Activated CD4-positive, alpha-beta T cell treated with anti-CD3 and anti-CD28 coated beads for 4 hours (primary cell): Measurements from ENCODE around the gene ZNF683.

Experiments used
- DNase-seq, 2 donors: peaks; one replicate each; pipeline ENCODE4 v3.0.0-alpha.2; 2020

Gene ZNF683

DNA sequence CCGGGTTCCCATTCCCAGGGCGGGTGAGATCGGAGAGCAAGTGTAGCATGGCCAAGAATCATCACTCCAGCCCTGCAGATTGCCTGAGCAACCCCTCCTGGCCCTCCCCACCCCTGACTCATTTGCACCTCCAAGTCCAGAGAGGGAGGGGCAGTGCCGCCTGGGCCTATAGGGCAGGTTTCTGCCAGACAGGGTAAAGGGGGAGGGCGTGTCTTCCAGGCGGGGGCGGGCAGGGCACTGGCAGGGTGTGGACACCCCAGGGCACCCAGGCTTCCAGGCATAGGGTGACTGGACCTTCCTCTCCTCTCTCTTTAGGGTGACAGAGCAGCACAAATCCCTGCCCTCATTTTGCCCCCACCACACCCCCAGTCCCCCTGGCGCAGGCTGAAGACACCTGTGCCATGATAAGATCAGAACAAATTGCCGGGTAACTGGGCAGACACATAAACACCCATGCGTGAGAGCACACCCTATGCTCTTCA lies 15.4 kb downstream of the ZNF683 start:
- no peak for DNase-seq

DNA sequence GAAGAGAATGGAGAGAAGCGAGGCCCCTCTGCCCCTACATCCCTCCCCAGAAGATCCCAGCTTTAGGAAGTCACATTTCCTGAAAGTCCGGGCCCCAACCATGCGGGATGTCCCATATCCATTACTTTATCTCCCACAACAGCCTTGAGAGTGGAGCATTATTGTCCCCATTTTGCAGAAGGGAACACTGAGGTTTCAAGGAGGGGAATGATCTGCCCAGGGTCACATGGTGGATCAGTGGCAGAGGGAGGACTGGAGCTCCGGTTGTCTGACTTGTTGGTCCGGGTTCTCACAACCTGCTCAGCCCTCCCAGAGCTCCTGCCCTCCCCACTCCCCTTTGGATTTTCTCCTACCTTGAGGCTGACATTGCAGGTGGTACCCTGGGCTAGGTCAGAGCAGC lies 16.4 kb downstream of the ZNF683 start:
- no peak for DNase-seq

GRCh38 chr1:26354972-26355371 lies 17.6 kb downstream of the ZNF683 start:
- no peak for DNase-seq

DNA sequence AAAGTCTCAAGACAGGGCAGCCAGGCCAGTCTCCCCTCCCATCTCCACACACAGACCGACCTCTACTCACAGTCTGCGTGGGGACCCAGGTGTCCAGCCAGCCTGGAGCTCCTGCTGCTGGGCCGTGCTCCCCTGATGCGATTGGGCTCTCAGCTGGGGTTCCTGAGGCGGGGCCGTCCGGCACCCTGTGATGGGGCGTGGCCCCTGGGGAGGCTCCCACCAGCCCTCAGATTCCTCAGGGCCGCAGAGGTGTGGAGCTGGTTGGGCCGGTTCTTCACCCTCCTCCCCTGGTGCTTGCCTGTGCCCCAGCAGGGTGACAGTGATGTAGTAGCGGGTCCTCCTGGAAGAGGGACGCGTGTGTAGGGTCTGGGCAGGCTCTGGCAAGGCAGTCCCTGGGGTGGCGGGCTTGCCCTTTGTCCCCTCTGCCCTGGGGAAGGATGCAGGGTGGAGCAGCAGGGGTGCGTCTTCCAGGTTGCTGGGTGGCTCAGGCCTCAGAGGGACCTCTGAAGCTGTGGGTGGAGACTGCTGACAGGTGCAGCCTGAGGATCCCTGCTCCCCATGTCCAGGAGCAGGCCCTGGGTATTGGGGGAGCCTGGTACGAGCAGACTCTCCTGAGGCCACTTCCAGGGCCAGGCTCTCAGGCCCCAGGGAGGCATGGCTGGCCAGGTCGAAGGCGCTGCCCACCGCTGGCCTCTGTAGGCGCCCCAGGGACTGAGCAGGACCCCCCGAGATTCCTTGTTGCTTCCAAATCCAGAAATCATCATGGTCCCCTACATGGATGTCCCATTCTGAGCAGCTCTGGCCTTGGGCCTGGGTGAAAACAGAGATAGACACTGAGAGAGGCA lies 18.4 kb downstream of the ZNF683 start, which contains the start of gene CRYBG2:
Gene CRYBG2, minus strand, starts transcription at position 155 of the 845 bp plus-strand sequence. CDS start 7,473 bp downstream, outside the sequence.
- no peak for DNase-seq

- no peak for DNase-seq
Observed at GRCh38 chr1:26353210-26353859, 19.2 kb downstream of the ZNF683 start.

DNA sequence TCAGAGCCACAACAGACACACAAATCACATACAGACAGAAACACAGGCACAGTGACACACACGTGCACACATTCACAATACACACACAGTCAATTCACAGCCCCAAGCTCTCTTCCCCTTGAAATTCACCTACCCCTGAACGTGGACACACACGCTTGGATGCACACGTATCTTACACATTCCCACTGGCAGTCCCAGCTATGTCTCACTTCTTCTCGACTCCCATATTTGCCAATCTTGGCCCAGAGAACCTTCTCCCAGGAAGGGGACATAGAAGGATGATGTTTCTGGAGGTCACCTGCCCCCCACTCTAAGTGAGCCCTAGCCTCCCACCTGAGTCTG lies 20.2 kb downstream of the ZNF683 start:
- no peak for DNase-seq

- DNase-seq, result no peak
Observed at GRCh38 chr1:26351590-26352337, 20.8 kb downstream of the ZNF683 start.

DNA sequence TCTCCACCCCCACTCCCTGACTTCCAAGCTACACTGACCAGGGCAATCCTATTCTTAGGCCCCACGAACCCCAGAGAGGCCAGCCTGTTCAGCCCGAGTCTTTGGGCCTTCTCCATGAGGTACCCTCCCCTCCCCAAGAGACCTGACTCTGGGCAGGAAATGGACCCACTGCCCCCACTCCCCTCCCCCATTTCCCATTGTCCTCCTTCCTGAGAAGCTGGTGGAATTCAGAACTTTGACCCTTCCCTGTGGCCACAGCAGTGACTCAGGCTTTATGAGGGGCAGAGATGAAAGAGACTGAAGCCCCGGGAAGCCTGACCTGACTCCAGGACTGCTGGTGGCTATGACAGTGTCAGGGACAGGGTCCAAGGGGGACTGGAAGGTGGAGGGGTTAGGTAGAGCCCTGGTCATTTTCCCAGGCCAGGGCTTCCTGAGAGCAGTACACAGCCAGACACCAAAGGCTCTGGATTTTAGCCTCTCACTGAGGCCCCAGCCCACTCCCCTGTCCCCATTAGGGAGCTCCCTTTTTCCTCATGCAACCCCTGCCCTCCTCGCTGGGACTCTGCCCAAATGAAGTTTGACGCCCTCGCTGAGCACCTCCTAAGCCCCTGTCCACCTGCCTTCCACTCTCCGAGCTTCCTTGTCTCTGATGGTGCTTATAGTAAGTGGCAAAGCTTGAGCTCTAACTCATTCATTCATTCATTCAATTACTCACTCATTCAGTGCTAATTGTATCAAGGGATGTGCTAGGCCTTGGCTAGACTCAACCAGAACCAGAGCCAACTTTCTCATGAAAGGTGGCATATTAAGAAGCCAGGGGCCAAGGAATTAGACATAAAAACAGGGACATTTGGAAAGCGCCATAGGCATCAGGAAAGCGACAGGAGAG lies 21.6 kb downstream of the ZNF683 start:
- DNase-seq, result no peak

DNA sequence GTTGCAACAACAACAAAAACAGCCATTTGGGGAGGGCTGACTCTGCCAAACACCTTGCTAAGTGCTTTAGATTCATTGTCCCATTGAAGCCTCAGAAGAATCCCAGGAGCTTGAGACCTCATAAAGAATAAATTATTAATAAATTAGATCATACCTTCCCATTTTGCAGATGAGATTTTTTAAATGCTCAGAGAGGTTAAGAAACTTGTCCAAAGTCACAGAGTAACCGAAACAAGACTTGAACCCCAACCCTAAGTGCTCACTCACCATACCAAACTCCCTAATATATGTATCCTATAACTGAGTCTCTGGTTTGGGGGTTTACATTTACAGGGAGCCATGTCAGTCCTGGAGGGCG lies 22.2 kb downstream of the ZNF683 start:
- no peak for DNase-seq

DNA sequence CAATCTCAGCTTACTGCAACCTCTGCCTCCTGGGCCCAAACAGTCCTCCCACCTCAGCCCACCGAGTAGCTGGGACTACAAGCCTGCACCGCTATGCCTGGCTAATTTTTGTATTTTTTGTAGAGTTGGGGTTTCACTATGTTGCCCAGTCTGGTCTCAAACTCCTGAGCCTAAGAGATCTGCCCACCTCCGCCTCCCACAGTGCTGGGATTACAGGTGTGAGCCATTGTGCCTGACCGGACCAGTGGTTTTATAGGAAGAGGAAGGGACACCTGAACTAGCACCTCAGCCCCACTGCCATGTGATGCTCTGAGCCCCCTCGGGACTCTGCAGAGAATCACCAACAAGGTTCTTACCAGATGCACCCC lies 22.7 kb downstream of the ZNF683 start:
- no peak for DNase-seq

GRCh38 chr1:26349188-26349876 lies 23.2 kb downstream of the ZNF683 start:
- no peak for DNase-seq

GRCh38 chr1:26346274-26347033 lies 26.1 kb downstream of the ZNF683 start:
- DNase-seq, result no peak

- no peak for DNase-seq
Observed at GRCh38 chr1:26345718-26346117, 26.8 kb downstream of the ZNF683 start.

DNA sequence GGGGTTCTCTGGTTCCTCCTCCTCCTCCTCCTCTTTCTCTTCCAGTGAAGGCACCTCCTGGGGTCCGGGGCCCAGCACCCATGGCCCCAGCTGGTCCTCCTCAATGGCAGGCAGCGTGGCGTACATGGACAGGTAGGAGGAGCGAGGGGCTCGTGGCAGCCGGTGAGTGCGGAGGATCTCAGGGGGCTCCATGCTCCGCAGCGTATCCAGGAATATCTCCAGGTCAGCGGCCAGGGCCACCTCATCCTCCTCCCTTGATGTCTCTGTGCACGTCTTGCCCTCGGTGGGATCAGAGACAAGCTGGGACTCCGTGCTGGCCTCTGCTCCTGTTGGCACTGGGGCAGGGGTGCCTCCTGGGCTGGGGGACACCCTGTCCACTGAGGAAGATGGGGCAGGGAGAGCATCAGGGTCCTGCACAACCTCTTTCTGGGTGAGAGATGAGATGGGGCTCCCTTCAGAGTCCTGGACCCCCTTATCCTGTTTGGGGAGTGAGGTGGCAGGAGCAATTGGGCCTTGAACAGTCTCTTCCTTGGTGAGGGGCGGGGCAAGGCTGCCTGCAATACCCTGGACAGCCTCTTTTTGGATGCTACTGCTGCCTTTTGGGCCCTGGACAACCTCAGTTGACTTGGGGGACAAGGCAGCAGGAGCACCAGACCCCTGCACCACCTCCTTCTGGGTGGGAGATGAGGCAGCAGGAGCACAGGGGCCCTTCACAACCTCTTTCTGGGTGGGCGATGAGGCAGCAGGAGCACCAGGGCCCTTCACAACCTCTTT lies 28.2 kb downstream of the ZNF683 start:
- no peak for DNase-seq

- no peak for DNase-seq
Observed at GRCh38 chr1:26340047-26340481, 32.5 kb downstream of the ZNF683 start.

GRCh38 chr1:26338670-26339069 lies 33.9 kb downstream of the ZNF683 start:
- DNase-seq, result no peak

DNA sequence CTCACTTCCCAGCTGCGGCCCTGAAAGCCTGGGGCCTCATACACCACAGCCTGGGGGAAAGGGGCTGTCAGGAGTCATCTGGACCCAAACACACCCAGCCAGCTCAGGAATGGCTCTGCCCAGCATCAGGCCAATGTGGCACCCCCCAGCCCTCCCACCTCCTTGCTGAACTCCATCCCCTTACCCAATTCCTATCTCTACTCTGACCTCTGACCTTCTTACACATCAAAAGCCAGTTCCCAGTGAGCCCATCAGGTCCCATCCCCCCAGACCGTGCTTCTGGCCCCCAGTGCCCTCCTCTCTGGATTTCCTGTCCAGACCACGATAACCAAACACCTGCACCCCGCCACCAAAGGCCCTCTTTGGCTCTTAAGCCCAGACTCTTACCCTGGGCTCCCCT lies 34.9 kb downstream of the ZNF683 start:
- DNase-seq, result no peak

DNA sequence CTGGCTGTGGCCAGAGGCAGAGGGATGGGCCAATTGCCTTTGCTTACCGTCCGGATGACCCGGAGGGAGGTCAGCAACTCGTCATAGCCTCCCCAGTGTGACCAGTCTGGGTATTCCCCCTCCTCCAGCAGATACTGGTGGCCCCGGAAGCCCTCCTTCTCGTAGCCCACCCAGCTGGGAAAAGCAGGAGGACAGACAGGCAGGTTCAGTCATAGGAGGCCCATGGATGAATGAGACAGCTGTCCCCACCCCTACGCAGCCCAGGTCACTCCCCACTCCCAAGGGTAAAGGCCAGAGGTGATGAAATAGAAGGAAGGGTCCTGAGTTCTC lies 35.4 kb downstream of the ZNF683 start:
- no peak for DNase-seq

- DNase-seq, result peak; percentile 87 to 91
Observed at GRCh38 chr1:26336477-26337205, 35.9 kb downstream of the ZNF683 start.
